Measurements from ENCODE around the gene PDRG1. TPM values are rescaled to one million over a fixed set of nuclear protein-coding genes. Genes with fewer than 3 reads are reported as not detected.
A peak's percentile ranks its signal among the peaks of the same experiment; 100 is the strongest.

PDRG1 gene
- total and polyA plus RNA-seq, 7 experiments from 2014 or later, result 7.5 to 25.0 (median 13.6) TPM

- POLR2A ChIA-PET, result interaction anchor here (0.7 kb wide), 1 partner anchor 341 kb away, joined by 3 read pairs; no protein-coding TSS in a partner anchor
- Histone ChIP-seq H3K27me3 (ENCODE audit: control insufficient read depth in 2 of 2, insufficient read depth in 2 of 2, low read length in 2 of 2) (no peaks in the 10 kb centered on the region), H3K4me3 (ENCODE audit: low read length) (no peak overlapping the region), H3K4me1 (ENCODE audit: control insufficient read depth in 2 of 2, insufficient read depth in 2 of 2, low read length in 2 of 2) (peaks cover 6 to 12% of the 10 kb centered on the region in 2 donors), H3K36me3 (ENCODE audit: control insufficient read depth in 2 of 3, insufficient read depth in 3 of 3, low read length in 3 of 3) (peaks cover 25 to 72% (median 31%) of the 10 kb centered on the region in 3 experiments), H3K9me3 (ENCODE audit: control insufficient read depth in 2 of 3, low read length in 3 of 3) (peaks cover 0 to 5% (median 0%) of the 10 kb centered on the region in 3 experiments), H3K27ac (ENCODE audit: low read depth, low read length) (no peak overlapping the region)
- Mint-ChIP-seq H3K9me3 (peaks cover 0 to 5% (median 0%) of the 10 kb centered on the region in 11 donors), H3K4me3 (peak overlapping the region in 1 of 10 donors; percentile 12), H3K36me3 (peaks cover 3 to 37% (median 30%) of the 10 kb centered on the region in 5 donors), H3K27ac (no peak overlapping the region), H3K4me1 (peaks cover 17 to 37% (median 35%) of the 10 kb centered on the region in 7 donors), H3K27me3 (peaks cover 0 to 4% (median 0%) of the 10 kb centered on the region in 5 donors)
- intact Hi-C loops (cut with micrococcal nuclease), result no loop called here
- no peak for ATAC-seq
- CTCF ChIA-PET, result interaction anchor here (0.6 to 1.5 kb wide), 2 partner anchors 80 to 95 kb away, joined by 4 read pairs; no protein-coding TSS in a partner anchor
- DNase-seq, result no peak
These were observed 3.8 kb downstream of the PDRG1 start for GRCh38 chr20:31948008-31948407.

- H3K27me3 Mint-ChIP-seq, result no peaks in the 10 kb centered on the region
- H3K9me3 Mint-ChIP-seq, result peaks cover 0 to 5% (median 0%) of the 10 kb centered on the region in 11 donors
- H3K4me3 ChIP-seq (ENCODE audit: low read length), result no peak overlapping the region
- no peaks in the 10 kb centered on the region for H3K27me3 ChIP-seq (ENCODE audit: control insufficient read depth in 2 of 2, insufficient read depth in 2 of 2, low read length in 2 of 2)
- H3K4me3 Mint-ChIP-seq, result no peak overlapping the region
- CTCF ChIA-PET, result no interaction called here
- POLR2A ChIA-PET, result no interaction called here
- no peak for ATAC-seq
- no peak overlapping the region for H3K27ac ChIP-seq (ENCODE audit: low read depth, low read length)
- peaks cover 25 to 80% (median 31%) of the 10 kb centered on the region in 3 experiments for H3K36me3 ChIP-seq (ENCODE audit: control insufficient read depth in 2 of 3, insufficient read depth in 3 of 3, low read length in 3 of 3)
- peaks cover 8 to 40% (median 26%) of the 10 kb centered on the region in 5 donors for H3K36me3 Mint-ChIP-seq
- peaks cover 2 to 6% of the 10 kb centered on the region in 2 donors for H3K4me1 ChIP-seq (ENCODE audit: control insufficient read depth in 2 of 2, insufficient read depth in 2 of 2, low read length in 2 of 2)
- H3K9me3 ChIP-seq (ENCODE audit: control insufficient read depth in 2 of 3, low read length in 3 of 3), result peaks cover 0 to 5% (median 0%) of the 10 kb centered on the region in 3 experiments
- H3K27ac Mint-ChIP-seq, result no peak overlapping the region
- intact Hi-C loops (cut with micrococcal nuclease), result no loop called here
- peaks cover 11 to 22% (median 19%) of the 10 kb centered on the region in 7 donors for H3K4me1 Mint-ChIP-seq
- no peak for DNase-seq
These were observed 6.1 kb downstream of the PDRG1 start for GRCh38 chr20:31945785-31946184.

GRCh38 chr20:31945319-31945718 is 6.5 kb downstream of the PDRG1 start:
- Histone ChIP-seq H3K9me3 (ENCODE audit: control insufficient read depth in 2 of 3, low read length in 3 of 3) (peaks cover 0 to 5% (median 0%) of the 10 kb centered on the region in 3 experiments), H3K27ac (ENCODE audit: low read depth, low read length) (no peak overlapping the region), H3K4me1 (ENCODE audit: control insufficient read depth in 2 of 2, insufficient read depth in 2 of 2, low read length in 2 of 2) (peaks cover 0 to 1% of the 10 kb centered on the region in 2 donors), H3K27me3 (ENCODE audit: control insufficient read depth in 2 of 2, insufficient read depth in 2 of 2, low read length in 2 of 2) (no peaks in the 10 kb centered on the region), H3K4me3 (ENCODE audit: low read length) (no peak overlapping the region), H3K36me3 (ENCODE audit: control insufficient read depth in 2 of 3, insufficient read depth in 3 of 3, low read length in 3 of 3) (peaks cover 25 to 80% (median 31%) of the 10 kb centered on the region in 3 experiments)
- H3K9me3 Mint-ChIP-seq, result peaks cover 0 to 5% (median 0%) of the 10 kb centered on the region in 11 donors
- H3K36me3 Mint-ChIP-seq, result peaks cover 8 to 40% (median 26%) of the 10 kb centered on the region in 5 donors
- intact Hi-C loops (cut with micrococcal nuclease), result no loop called here
- no peak overlapping the region for H3K4me3 Mint-ChIP-seq
- no peak for DNase-seq
- H3K4me1 Mint-ChIP-seq, result peaks cover 10 to 17% (median 16%) of the 10 kb centered on the region in 7 donors
- POLR2A ChIA-PET, result no interaction called here
- no peak for ATAC-seq
- H3K27ac Mint-ChIP-seq, result no peak overlapping the region
- no peaks in the 10 kb centered on the region for H3K27me3 Mint-ChIP-seq
- CTCF ChIA-PET, result no interaction called here

- Mint-ChIP-seq H3K36me3 (peaks cover under 1 to 24% (median 9%) of the 10 kb centered on the region in 5 donors), H3K4me3 (no peak overlapping the region), H3K27me3 (no peaks in the 10 kb centered on the region), H3K27ac (peak overlapping the region in 2 of 9 donors; percentile 9 to 26), H3K4me1 (no peaks in the 10 kb centered on the region), H3K9me3 (peaks cover 0 to 2% (median 0%) of the 10 kb centered on the region in 11 donors)
- peaks cover 0 to 2% (median 0%) of the 10 kb centered on the region in 3 experiments for H3K9me3 ChIP-seq (ENCODE audit: control insufficient read depth in 2 of 3, low read length in 3 of 3)
- POLR2A ChIA-PET, result no interaction called here
- no peaks in the 10 kb centered on the region for H3K4me1 ChIP-seq (ENCODE audit: control insufficient read depth in 2 of 2, insufficient read depth in 2 of 2, low read length in 2 of 2)
- H3K27ac ChIP-seq (ENCODE audit: low read depth, low read length), result no peak overlapping the region
- peaks cover 22 to 63% (median 26%) of the 10 kb centered on the region in 3 experiments for H3K36me3 ChIP-seq (ENCODE audit: control insufficient read depth in 2 of 3, insufficient read depth in 3 of 3, low read length in 3 of 3)
- no peaks in the 10 kb centered on the region for H3K27me3 ChIP-seq (ENCODE audit: control insufficient read depth in 2 of 2, insufficient read depth in 2 of 2, low read length in 2 of 2)
- no peak for ATAC-seq
- CTCF ChIA-PET, result interaction anchor here (1.3 kb wide), 1 partner anchor 9 kb away, joined by 4 read pairs; the partner anchor contains the start of gene PDRG1
- H3K4me3 ChIP-seq (ENCODE audit: low read length), result no peak overlapping the region
- intact Hi-C loops (cut with micrococcal nuclease), result no loop called here
- no peak for DNase-seq
These were observed 8.8 kb downstream of the PDRG1 start for GRCh38 chr20:31943052-31943471.

GRCh38 chr20:31939661-31940060 is 12.2 kb downstream of the PDRG1 start:
- Mint-ChIP-seq H3K4me3 (no peak overlapping the region), H3K36me3 (peaks cover 0 to 8% (median 4%) of the 10 kb centered on the region in 5 donors), H3K9me3 (no peaks in the 10 kb centered on the region), H3K4me1 (no peaks in the 10 kb centered on the region), H3K27me3 (no peaks in the 10 kb centered on the region), H3K27ac (no peak overlapping the region)
- DNase-seq, result no peak
- intact Hi-C loops (cut with micrococcal nuclease), result no loop called here
- no peak overlapping the region for H3K27ac ChIP-seq (ENCODE audit: low read depth, low read length)
- no peaks in the 10 kb centered on the region for H3K27me3 ChIP-seq (ENCODE audit: control insufficient read depth in 2 of 2, insufficient read depth in 2 of 2, low read length in 2 of 2)
- ATAC-seq, result no peak
- ChIA-PET POLR2A (no interaction called here), CTCF (no interaction called here)
- H3K4me1 ChIP-seq (ENCODE audit: control insufficient read depth in 2 of 2, insufficient read depth in 2 of 2, low read length in 2 of 2), result no peaks in the 10 kb centered on the region
- no peak overlapping the region for H3K4me3 ChIP-seq (ENCODE audit: low read length)
- H3K9me3 ChIP-seq (ENCODE audit: control insufficient read depth in 2 of 3, low read length in 3 of 3), result no peaks in the 10 kb centered on the region
- H3K36me3 ChIP-seq (ENCODE audit: control insufficient read depth in 2 of 3, insufficient read depth in 3 of 3, low read length in 3 of 3), result peaks cover 0 to 29% (median 3%) of the 10 kb centered on the region in 3 experiments

- DNase-seq (no peak), ATAC-seq (no peak)
- H3K27ac Mint-ChIP-seq, result no peak overlapping the region
- H3K9me3 Mint-ChIP-seq, result no peaks in the 10 kb centered on the region
- no peak overlapping the region for H3K4me3 ChIP-seq (ENCODE audit: low read length)
- no peaks in the 10 kb centered on the region for H3K27me3 ChIP-seq (ENCODE audit: control insufficient read depth in 2 of 2, insufficient read depth in 2 of 2, low read length in 2 of 2)
- peaks cover 0 to 4% (median 0%) of the 10 kb centered on the region in 5 donors for H3K36me3 Mint-ChIP-seq
- no peaks in the 10 kb centered on the region for H3K27me3 Mint-ChIP-seq
- no peak overlapping the region for H3K27ac ChIP-seq (ENCODE audit: low read depth, low read length)
- no peaks in the 10 kb centered on the region for H3K9me3 ChIP-seq (ENCODE audit: control insufficient read depth in 2 of 3, low read length in 3 of 3)
- CTCF ChIA-PET, result no interaction called here
- H3K4me3 Mint-ChIP-seq, result no peak overlapping the region
- H3K36me3 ChIP-seq (ENCODE audit: control insufficient read depth in 2 of 3, insufficient read depth in 3 of 3, low read length in 3 of 3), result peaks cover 0 to 11% (median 0%) of the 10 kb centered on the region in 3 experiments
- H3K4me1 ChIP-seq (ENCODE audit: control insufficient read depth in 2 of 2, insufficient read depth in 2 of 2, low read length in 2 of 2), result no peaks in the 10 kb centered on the region
- intact Hi-C loops (cut with micrococcal nuclease), result no loop called here
- POLR2A ChIA-PET, result no interaction called here
- peaks cover 0 to under 1% (median 0%) of the 10 kb centered on the region in 7 donors for H3K4me1 Mint-ChIP-seq
These were observed 14.0 kb downstream of the PDRG1 start for GRCh38 chr20:31937820-31938219.

GRCh38 chr20:31936420-31936819 is 15.4 kb downstream of the PDRG1 start:
- H3K4me1 ChIP-seq (ENCODE audit: control insufficient read depth in 2 of 2, insufficient read depth in 2 of 2, low read length in 2 of 2), result no peaks in the 10 kb centered on the region
- H3K27me3 ChIP-seq (ENCODE audit: control insufficient read depth in 2 of 2, insufficient read depth in 2 of 2, low read length in 2 of 2), result no peaks in the 10 kb centered on the region
- intact Hi-C loops (cut with micrococcal nuclease), result no loop called here
- peaks cover 0 to 1% (median 0%) of the 10 kb centered on the region in 7 donors for H3K4me1 Mint-ChIP-seq
- no peaks in the 10 kb centered on the region for H3K9me3 ChIP-seq (ENCODE audit: control insufficient read depth in 2 of 3, low read length in 3 of 3)
- peaks cover 0 to 5% (median 0%) of the 10 kb centered on the region in 5 donors for H3K27me3 Mint-ChIP-seq
- H3K4me3 Mint-ChIP-seq, result no peak overlapping the region
- H3K27ac Mint-ChIP-seq, result no peak overlapping the region
- H3K27ac ChIP-seq (ENCODE audit: low read depth, low read length), result no peak overlapping the region
- ATAC-seq (no peak), DNase-seq (no peak)
- ChIA-PET CTCF (no interaction called here), POLR2A (no interaction called here)
- no peaks in the 10 kb centered on the region for H3K36me3 Mint-ChIP-seq
- no peaks in the 10 kb centered on the region for H3K9me3 Mint-ChIP-seq
- no peak overlapping the region for H3K4me3 ChIP-seq (ENCODE audit: low read length)
- H3K36me3 ChIP-seq (ENCODE audit: control insufficient read depth in 2 of 3, insufficient read depth in 3 of 3, low read length in 3 of 3), result no peaks in the 10 kb centered on the region
